SH-SY5Y (cell line): Measurements from ENCODE around the gene THUMPD3.

Experiments
- GATA2 ChIP-seq: IDR thresholded peaks from 2 replicates; pipeline ENCODE4 v1.6.1; 2011; ENCODE audit warnings: mild to moderate bottlenecking, low read depth, low read length
- GATA3 ChIP-seq: IDR thresholded peaks from 2 replicates; pipeline ENCODE4 v1.6.1; 2011; ENCODE audit warnings: low read depth, mild to moderate bottlenecking, low read length, moderate library complexity

Gene THUMPD3

DNA sequence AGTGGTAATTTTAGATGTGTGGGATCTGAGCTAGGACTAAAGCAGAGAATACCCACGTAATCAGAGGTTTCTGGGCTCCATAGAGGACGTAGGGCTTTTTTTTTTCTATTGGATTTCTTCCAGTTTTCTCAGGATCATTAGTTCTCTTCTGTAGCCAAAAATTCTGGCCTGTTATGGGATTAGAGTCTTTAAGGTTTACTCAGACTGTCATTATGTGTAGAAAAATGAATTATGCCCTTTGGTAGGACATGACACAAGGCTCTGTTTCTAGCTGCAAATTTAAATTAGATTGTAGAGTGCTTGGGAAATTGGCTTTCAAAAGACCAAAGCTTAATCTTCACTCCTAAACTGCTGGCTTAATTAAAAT lies 36.5 kb downstream of the THUMPD3 start:
- TF ChIP-seq GATA3 (no peak), GATA2 (no peak)

DNA sequence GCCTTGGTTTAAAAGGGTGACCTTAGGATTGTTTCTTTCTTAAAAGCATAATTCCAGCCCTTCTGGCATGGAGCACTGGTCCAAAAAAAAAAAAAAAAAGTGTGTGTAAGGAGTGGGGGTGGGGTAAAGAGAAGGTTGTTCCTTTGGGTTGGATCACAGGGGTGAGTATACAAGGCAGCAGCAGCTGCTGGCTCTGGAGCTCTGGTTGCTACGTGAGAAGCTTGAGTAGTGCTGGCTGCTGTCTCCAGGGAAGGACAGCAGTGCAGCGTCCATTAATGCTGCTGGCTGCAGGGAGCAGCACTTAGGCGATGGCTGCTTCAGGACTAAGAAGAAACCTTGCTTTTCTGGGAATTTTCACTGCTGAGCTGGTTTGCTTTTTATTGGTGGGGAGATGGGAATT lies 36.9 kb downstream of the THUMPD3 start:
- TF ChIP-seq GATA2: no peak
- no peak for TF ChIP-seq GATA3

DNA sequence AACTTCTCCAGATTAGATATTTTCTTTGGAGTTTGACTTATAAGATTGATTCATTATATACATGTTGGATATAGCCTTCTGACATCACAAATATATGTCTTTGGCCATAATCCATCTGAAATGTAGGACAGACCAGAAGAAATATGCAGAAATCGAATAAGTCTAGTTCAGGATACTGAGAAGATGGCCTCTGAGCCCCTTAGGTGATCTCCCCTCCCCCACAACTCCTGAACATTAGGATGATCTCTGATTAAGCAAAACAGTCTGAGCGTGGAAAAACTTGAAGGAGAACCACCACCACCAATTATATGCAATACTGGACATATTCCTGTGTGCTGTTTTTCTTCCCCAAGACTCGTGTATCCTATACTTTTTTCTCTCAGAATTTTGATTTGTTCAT lies 37.8 kb downstream of the THUMPD3 start:
- no peak for TF ChIP-seq GATA3
- no peak for TF ChIP-seq GATA2

DNA sequence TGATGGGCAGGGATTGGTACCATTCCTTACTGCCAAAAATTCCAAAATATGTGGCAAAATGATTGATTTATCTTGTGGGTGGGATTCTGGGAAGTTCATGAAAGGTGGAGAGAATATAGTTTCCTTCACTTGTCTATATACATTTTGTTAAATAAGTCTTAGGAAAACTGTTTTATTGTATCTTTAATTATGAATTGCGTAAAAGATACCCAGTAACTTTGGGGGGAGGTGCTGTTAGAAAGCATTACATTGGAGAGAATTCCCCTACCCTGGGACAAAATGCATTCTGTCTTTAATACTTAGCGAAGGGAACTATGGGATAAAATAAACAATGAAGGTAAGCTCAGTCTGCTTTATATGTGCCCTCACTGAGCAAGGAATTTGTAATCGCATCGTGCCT lies 39.1 kb downstream of the THUMPD3 start:
- TF ChIP-seq GATA2 (no peak), GATA3 (no peak)

DNA sequence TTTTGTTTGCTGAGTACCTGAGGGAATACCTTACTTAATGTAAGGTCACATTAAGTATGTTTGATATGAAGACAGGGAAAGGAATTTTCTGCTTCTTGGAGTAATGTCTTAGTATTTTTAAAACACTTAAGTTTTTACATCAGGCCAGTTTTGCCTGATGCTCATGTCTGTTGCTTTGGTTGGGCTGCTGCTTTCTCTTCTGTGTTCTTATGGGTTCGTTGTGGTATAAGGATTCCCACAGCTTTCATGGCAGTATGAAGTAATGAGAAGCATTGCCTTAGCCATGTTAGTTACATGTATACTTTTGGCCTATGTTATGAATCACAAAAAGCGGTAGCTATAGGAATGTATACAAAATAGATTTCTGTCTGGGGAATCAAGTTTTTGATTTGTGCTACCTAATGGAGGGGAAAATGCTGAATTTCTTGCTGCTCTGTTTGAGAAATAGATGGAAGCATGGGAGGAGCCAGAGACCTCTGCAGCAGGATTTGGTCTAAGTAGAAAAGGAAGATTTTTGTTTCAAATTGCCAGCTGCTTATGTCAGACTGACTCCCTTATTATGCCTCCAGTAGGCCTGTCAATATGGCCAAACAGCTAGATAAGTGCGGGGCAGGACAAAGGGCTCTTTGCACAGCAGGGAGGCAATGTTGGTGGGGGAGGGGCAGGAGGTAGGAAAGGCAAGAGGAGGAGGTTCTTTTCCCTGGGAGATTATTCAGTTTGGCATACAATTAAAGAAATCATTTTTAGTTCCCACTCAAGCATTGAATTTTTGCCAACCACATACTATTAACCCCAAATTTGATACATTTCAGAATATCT lies 39.8 kb downstream of the THUMPD3 start:
- no peak for TF ChIP-seq GATA2

DNA sequence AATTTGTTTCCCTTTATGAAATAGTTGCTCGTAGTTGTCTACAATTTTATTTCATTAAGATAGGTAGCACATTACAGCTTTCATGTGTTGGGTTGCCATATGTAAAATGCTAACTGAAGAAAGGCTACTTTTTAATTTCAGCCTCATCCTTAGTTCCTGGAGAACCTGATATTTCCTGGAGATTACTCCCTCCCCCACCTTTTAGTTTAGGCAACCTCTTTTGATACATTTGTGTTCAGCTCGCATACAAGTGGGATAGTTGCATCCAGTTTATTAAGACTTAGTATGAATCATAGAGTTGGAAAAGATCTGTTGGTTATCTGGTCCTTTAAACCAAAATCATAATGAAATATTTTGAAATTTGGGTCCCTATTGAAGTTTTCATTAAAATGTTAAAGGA lies 40.6 kb downstream of the THUMPD3 start:
- TF ChIP-seq GATA3 (no peak), GATA2 (no peak)

DNA sequence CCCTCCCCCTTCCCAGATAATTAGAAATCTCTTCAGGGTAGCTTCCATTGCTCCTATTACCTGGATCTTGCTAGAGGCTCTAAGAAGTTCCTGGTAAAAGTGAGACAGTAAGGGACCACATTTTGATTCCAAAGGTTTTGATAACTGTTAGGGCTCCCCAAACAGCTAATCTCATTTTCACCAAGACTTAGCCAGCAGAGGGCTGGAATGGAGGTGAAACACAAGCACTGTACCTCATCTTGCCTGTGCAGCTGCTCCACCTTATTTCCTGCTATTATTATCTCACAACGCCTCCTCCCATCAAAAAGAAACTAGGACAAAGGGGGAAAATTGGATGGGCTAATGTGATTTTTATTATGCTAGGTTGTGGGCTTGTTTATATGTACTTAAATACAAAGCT lies 41.8 kb downstream of the THUMPD3 start:
- TF ChIP-seq GATA2: no peak
- TF ChIP-seq GATA3: no peak

DNA sequence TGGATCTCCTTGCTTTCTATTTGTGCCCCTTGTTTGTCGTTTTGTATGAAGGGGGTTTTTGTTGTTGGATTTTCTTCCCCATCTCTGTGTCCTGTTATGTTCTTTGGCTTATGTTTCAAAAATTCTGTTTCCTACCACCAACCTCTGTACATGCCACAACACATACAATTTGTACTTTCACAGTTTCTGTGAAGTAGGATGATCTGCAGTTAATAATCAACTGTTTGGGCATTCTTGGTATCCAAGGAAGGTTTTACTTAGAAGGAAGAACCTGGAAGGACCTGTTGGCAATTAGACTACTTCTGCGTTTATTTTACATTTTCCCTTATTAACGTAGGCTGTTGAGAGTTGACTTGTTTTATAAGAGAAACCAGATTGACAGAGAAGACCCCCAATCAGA lies 42.9 kb downstream of the THUMPD3 start:
- TF ChIP-seq GATA3 (no peak), GATA2 (no peak)

DNA sequence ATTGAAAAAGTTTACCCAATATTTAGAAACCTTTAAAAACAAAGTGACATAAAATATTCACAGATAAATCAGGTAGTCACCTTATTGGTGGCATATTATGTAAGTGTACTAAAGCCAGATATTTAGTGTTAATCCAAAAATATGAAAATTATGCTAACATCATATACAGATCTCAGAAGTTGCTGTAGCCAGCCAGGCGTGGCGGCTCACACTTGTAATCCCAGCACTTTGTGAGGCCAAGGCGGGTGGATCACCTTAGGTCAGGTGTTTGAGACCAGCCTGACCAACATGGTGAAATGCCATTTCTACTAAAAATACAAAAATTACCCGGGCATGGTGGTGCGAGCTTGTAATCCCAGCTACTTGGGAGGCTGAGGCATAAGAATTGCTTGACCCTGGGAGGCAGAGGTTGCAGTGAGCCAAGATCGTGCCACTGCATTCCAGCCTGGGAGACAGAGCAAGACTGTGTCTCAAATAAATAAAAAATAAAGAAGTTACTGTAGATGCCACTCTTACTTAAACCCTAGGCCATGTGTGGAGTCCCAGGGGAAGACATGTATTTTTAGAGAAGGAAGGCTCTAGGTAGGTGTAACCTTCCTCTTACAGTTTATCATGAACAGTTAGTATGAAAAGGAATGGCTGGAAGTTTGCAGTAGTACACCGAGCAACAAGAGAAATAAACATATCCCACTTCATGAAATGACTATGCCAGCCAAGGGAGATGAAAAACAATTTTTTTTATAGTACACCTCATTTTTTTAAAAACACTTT lies 44.2 kb downstream of the THUMPD3 start:
- no peak for TF ChIP-seq GATA3
- TF ChIP-seq GATA2: no peak

DNA sequence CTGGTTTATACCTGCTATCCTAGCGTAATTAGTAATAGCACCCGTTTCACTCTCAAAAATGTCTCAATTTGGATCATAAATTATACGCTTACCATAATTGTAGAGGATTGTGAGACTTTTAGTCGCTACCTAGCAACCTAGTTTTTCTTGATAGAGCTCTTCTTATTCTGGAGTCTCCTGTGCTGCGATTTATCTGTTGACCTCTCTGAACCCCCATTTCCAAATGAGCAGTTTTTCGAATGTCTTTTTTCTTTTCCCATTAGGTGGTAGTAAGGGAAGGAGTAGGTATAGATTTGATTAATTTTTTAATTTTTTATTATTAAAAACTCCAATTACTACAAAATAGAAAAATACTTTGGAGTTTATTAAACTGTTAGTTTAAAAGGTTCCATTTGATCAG lies 45.2 kb downstream of the THUMPD3 start:
- TF ChIP-seq GATA3 (no peak), GATA2 (no peak)

DNA sequence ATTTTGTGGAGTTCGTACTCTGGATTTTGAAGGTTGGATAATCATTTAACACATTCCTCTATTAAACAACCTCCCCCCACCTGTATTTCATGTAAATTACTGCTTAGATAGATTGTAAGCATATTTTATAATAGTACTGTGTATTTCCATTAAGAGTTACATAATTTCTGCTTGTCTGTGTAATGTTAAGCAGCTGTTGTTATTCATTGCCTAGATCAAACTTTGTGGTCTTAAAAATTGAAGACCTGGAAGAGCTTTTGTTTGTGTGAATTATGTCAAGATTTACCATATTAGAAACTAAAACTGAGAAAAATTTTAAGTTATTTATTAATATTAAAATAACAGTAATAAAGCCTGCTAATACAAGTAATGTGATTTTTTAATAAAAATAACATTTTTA lies 45.7 kb downstream of the THUMPD3 start:
- no peak for TF ChIP-seq GATA2
- TF ChIP-seq GATA3: no peak

DNA sequence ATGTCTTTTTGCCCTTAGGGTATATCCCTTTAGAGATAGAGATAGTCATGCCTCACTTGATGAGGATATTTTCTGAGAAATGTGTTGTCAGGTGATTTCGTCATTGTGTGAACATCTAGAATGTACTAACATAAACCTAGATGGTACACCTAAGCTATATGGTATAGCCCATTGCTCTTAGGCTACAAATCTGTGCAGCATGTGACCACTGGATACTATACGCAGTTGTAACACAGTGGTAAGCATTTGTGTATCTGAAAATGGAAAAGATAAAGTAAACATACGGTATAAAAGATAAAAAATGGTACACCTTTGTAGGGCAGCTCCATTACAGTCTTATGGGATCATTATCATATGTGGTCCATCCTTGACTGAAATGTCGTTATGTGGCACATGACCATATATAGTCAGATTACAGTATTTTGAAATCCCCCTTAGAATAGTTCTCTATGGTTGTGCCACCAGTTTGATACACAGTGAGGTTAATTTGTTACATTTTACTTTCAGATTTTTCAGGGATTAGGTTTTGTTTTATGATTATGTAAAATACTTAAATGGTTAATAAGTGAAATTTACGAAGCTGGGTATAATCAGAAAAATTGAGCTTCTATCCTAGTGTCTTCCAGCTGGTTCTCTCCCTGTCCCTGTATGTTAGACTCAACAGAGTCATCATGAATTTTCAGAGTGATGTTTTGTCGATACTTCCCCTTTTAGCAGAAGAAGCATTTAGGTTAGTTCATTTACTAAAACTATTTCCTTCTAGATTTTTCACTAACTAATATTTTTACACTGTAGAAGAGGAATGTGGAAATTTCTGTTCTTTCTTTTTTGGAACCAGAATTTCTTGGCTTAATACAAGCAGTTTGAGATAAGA lies 47.4 kb downstream of the THUMPD3 start:
- TF ChIP-seq GATA3: no peak
- TF ChIP-seq GATA2: no peak

DNA sequence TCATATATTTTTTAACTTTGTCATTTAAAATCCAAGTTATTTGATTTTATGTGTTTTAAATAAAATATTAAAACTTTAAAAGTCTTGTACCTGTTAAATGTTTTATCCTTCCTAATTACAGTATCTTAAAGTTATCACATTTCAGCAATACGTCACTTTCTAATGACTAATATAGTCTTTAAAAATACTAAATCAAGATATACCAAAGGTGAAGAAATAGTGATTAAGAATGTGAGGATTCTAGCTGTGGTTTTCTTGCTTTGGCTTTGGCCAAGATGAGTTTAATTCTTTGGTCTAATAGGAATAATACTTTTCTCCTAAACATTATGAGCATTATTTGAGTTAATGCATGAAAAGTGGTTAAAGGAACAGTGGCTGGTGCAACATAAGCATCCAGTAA lies 48.4 kb downstream of the THUMPD3 start:
- TF ChIP-seq GATA2 (no peak), GATA3 (no peak)

DNA sequence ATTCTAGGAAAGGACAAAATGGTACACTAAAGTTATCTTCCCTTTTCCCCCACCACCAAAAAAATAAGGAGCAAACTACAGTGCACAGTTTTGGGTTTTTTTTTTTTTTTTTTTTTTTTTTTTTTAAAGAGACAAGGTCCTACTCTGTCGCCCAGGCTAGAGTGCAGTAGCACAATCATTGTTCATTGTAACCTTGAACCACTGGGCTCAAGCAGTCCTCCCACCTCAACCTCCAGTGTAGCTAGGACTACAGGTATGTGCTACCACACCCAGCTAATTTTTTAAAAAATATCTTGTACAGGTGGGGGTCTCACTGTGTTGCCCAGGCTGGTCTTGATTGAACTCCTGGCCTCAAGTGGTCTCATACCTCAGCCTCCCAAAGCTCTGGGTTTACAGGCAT lies 49.4 kb downstream of the THUMPD3 start:
- no peak for TF ChIP-seq GATA2
- TF ChIP-seq GATA3: no peak
